GM19043 (cell line): ENCODE data around the gene VPS9D1.

ENCODE experiments used
- ATAC-seq: cut with Tn5 transposase; IDR thresholded peaks from one replicate; pipeline ENCODE4 v1.9.1; 2021; ENCODE audit warnings: low read depth; ENCODE audit not compliant: unreplicated experiment

Gene VPS9D1, protein sequence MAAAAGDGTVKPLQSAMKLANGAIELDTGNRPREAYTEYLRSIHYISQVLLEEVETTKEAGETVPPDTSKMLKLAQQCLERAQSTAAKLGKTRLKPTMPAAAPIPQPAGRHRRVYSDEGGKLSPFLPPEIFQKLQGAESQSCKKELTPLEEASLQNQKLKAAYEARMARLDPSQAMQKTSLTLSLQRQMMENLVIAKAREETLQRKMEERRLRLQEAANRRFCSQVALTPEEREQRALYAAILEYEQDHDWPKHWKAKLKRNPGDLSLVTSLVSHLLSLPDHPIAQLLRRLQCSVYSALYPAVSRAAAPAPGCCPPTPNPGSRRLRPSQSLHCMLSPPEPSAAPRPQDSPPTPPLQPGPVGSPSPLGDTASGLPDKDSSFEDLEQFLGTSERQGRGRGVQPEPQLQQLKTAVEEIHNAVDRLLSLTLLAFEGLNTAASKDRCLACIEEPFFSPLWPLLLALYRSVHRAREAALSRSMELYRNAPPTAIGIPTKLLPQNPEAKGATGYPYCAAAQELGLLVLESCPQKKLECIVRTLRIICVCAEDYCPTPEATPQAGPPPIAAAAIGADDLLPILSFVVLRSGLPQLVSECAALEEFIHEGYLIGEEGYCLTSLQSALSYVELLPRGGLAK

GRCh38 chr16:89720813-89721545 lies at the start of gene VPS9D1, which contains the start of gene ZNF276:
Gene VPS9D1, minus strand, starts transcription at chr16:89720898. Its CDS starts 37 bp downstream, at chr16:89720861.
Gene ZNF276, plus strand, starts transcription at chr16:89721537. Its CDS starts 104 bp downstream, at chr16:89721641.
- ATAC-seq: no peak

DNA sequence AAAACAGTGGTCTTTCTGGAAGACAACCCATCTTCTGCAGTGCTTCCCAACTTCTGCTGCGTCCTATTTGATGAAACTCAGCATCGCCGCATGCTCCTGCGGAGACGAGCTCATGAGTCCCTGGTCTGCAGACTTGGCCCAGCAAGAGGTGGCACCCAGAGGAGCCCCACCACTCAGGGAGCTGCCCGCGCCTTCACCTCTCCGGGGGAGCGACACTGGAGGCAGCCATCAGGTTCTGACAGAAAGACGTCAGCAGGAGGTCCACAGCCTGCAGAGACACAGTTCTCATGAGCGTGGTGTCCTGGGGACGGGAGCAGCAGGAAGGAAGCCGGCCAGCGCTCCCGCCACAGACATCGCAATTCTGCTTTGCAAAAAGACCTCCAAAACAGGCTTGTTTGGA lies 49.7 kb upstream of the VPS9D1 start:
- no peak for ATAC-seq

- no peak for ATAC-seq
Observed at GRCh38 chr16:89765292-89765830, 44.7 kb upstream of the VPS9D1 start.

GRCh38 chr16:89764711-89765201 lies 44.1 kb upstream of the VPS9D1 start:
- peak; percentile 84 for ATAC-seq

DNA sequence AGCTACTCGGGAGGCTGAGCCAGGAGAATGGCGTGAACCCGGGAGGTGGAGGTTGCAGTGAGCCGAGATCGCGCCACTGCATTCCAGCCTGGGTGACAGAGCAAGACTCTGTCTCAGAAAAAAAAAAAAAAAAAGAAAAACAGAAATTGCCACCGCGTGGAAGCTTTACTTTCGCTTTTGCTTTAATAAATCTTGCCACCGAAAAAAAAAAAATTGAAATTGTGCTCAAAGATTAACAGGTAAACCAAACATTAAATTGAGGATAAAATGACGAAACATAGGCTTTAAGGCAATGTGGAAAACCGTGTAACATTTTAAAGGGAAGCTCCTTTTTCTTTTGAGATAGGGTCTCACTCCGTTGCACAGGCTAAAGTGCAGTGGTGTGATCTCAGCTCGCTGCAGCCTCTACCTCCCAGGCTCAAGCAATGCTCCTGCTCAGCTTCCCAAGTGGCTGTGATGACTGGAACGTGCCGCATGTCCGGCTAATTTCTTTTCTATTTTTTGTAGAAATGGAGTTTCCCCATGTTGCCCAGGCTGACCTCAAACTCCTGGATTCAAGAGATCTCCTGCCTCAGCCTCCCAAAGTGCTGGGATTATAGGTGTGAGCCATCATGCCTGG lies 40.7 kb upstream of the VPS9D1 start:
- ATAC-seq: no peak

- ATAC-seq: no peak
Observed at GRCh38 chr16:89759746-89760340, 39.1 kb upstream of the VPS9D1 start.

DNA sequence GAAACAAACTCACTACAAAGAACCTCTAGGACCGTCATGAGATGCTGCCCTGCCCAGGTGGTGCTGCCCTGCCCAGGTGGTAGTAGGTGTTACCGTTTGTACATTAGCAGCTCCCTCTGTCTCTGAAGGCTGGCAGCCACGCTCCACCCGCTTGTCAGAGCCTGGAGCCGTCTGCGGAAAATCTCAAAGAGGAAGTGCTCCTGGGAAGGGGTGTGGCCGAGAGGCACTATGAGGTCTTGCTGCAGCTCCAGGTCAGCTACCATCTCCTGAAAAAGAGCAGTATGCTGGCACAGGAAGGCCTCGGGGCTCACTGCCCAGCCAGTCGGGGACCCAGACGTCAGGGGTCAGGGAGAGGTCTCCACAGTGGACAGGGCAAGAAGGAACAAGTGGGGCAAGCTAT lies 28.9 kb upstream of the VPS9D1 start:
- ATAC-seq: no peak

DNA sequence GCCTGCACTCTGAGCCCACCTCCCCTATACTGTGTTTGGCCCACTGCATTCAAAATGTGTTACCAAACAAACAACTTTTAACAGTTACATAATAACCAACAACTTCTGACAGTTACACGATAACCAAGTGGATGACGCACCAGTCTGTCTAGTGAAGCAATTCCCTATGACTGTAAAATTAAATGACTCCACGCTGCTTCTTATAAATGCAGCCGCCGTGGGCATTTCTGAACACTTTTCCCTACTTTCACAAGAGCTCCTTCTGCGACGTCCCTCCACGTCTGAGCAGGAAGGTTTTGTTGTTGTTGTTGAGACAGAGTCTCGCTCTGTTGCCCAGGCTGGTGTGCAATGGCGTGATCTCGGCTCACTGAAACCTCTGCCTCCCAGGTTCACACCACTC lies 28.2 kb upstream of the VPS9D1 start:
- no peak for ATAC-seq

DNA sequence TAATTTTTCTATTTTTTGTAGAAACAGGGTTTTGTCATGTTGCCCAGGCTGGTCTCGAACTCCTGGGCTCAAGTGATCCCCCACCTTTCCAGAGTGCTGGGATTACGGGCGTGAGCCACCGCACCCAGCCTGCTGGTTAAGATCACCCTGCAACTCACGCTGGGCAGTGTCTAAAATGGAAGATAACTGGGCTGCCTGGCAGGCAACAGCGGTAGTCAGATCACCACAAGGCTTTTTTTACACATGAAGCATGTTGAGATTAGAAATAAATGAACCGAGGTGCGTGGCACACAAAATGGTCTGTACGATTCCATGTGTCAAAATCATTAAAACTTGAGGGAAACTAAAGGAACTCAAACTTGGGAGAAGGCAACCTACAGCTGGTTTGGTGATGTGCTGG lies 27.4 kb upstream of the VPS9D1 start:
- ATAC-seq: no peak

- no peak for ATAC-seq
Observed at GRCh38 chr16:89746043-89746442, 25.3 kb upstream of the VPS9D1 start.

DNA sequence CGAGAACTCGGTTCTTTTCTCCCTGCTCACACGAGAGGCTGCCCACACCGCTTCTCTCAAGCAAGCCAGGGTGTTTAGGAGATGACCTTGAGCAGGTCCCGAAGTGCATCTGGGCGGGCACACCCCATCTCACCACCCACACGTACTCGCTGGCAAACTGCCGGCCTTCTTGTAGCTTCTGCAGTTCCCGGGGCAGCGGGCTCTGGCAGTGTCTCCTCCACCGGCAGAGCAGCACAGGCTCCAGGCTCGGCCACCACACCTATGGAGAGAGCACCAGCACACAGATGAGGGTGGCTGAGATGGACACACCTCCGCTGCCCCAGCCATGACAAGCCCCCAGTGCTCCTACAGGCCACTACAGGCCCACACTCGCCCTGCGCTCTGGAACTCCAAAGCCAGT lies 24.1 kb upstream of the VPS9D1 start:
- no peak for ATAC-seq

GRCh38 chr16:89742948-89743347 lies 22.2 kb upstream of the VPS9D1 start:
- no peak for ATAC-seq

DNA sequence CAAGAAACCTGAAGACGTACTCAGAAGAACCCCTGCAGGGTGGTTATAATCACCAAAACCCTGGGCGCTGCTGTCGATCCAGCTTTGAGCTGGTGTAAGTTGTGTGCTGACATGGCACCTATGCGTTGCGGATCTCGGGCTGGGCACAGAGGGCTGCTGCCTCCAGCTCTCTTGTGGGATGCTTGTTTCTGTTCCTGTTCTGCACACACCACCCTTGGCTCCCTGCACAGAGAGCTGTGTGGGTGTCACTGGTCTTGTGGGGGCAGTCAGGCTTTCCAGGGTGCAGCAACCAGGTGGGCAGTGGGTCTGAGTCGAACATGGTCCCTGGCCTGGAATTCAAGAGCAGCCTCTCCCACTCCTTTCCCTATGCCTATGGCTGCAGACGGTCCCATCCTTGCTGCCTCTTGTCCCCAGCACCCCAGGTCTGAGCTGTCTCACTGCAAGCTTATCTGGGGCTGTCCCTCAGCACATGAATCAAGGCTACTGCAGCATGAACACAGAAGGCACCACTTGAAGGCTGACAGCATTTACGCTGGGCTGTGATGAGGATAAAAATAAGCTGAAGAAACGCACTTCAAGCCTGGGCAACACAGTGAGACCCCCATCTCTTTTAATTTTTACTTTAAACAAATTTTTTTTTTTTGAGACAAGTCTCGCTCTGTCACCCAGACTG lies 20.8 kb upstream of the VPS9D1 start:
- ATAC-seq: no peak

- ATAC-seq: no peak
Observed at GRCh38 chr16:89739383-89739782, 18.7 kb upstream of the VPS9D1 start.

DNA sequence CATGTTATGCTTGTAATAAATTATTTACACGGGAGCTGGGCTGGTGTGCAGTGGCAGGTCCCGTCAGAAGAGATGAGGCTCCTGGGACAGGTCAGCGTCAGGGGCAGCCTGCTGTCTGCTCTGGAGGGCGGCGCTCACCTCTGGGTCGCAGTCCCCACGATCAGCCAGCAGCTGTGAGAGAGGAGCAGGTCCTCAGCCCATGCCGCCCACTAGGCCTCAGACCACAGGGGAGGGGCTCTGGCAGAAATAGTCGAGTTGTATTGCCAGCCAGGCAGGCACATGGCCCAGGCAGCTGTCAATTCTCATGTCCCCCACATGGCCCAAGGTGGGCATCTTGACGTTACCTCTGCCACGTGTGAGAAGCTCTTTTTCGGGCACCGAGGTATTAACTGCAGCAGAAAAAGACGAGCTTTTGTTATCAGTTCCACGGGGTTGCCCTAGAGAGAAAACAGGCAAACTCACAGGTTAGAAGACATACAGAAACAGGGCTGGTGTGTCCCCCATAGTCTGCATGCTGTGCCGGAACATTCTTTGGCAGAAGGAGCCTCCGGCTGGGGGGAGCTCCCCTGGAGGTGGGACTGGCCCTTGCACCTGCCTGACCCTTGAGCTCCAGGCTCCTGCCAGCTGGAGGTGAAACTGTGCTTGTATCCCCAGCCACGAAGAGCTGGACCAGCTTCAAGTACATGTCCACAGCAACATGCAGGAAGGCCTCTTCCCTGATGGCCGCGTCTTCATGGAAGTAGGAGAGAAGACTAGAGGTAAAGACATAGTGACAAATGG lies 18.0 kb upstream of the VPS9D1 start:
- no peak for ATAC-seq

- ATAC-seq: no peak
Observed at GRCh38 chr16:89738072-89738377, 17.3 kb upstream of the VPS9D1 start.

- no peak for ATAC-seq
Observed at GRCh38 chr16:89737341-89738071, 16.8 kb upstream of the VPS9D1 start.

DNA sequence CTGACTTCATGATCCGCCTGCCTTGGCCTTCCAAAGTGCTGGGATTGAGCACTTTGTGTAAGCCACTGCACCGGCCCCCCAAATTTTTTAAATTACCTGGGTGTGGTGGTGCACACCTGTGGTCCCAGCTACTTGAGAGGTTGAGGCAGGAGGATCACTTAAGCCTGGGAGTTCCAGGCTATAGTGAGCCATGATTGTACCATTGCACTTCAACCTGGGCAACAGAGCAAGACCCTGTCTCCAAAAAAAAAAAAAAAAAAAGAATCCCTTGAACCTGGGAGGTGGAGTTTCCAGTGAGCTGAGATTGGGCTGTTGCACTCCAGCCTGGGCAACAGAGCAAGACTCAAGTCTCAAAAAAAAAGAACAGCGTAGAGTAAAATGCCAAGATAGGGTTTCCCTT lies 15.9 kb upstream of the VPS9D1 start:
- no peak for ATAC-seq
